HG03103 (cell line): ENCODE measurements around the gene POLE.
"Not testable (repeated sequence)": the region's sequence is repeated elsewhere in the genome, so short reads cannot be mapped to it uniquely, and the experiment has no call there.

Experiments used
- ATAC-seq: cut with Tn5 transposase; IDR thresholded peaks from one replicate; pipeline ENCODE4 v1.9.1; 2021; ENCODE audit warnings: low read depth; ENCODE audit not compliant: unreplicated experiment

The POLE gene

GRCh38 chr12:132719141-132719953, 32.2 kb upstream of the POLE start:
- ATAC-seq: no peak

DNA sequence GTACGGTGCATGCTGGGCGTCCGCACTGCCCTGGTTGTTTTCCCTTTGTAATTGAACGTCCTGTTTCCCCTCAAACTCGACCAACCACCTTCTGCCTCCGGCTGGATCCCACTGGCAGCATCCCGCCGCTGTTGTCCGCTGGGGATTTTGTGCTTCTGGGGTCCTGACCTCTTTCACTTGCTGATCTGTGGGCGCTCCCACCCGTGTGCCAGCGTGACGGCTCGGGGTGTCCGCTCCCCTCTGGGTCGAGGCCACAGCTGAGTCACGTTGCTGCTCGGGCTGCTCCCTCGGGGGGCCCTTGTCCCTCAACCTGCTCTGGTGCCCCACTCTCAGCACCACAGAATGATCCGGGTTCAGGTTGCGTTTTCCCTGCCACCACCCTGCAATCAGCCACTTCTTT, 31.5 kb upstream of the POLE start:
- no peak for ATAC-seq

DNA sequence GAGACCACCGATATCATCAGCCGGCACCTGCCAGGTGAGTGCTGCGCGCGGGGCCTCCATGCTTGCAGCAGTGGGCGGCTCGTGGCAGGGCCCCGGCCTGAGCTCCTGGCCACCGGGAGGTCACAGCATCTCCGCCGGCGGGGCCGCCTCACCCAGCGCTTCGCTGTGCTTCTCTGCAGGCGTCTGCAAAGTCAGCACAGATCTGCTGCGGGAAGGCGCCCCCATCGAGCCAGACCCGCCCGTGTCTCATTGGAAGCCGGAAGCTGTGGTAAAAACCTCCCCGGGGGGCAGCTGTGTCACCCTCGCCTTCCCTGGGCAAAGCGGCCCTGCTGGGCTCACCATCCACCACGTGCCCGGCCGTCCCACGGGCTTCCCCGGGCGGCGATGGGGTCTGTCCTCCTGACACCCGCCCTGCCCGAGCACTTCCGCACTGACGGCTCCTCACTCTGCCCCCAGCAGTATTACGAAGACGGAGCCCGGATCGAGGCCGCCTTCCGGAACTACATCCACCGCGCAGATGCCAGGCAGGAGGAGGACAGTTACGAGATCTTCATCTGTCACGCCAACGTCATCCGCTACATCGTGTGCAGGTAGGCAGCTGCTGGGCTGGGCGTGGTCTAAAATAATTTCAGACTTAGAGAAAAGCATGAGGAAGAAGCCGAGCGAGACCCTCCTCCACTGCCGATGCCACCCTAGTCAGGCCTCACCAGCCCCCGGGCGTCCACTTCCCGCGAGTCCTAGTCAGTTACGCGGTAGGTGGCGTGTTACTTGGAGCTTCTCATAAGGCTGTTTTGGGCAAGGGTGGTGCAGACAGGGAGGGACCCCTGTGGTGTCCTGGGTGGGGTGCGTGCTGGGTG, 30.6 kb upstream of the POLE start:
- ATAC-seq: no peak

DNA sequence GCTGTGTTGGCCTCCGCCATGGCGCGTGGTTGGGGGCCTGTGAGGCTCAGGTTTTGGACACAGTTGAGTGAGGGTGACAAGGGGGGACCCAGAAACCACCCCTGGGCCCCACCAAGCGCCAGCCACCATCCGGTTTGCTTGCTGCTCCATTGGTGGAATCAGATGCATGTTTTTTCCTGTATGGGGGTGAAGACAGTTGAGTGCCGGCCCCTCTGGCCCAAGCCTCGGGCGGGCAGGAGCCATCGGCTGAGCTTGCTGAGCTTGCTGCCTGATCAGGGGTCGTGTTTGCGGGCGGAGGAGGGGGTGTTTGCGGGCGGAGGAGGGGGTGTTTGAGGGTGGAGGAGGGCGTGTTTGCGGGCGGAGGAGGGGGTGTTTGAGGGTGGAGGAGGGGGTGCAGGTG, 29.9 kb upstream of the POLE start:
- no peak for ATAC-seq

- no peak for ATAC-seq
These were observed 29.2 kb upstream of the POLE start for GRCh38 chr12:132716356-132716755.

- no peak for ATAC-seq
These were observed 28.7 kb upstream of the POLE start for GRCh38 chr12:132715874-132716273.

- no peak for ATAC-seq
These were observed 26.0 kb upstream of the POLE start for GRCh38 chr12:132713123-132713522.

DNA sequence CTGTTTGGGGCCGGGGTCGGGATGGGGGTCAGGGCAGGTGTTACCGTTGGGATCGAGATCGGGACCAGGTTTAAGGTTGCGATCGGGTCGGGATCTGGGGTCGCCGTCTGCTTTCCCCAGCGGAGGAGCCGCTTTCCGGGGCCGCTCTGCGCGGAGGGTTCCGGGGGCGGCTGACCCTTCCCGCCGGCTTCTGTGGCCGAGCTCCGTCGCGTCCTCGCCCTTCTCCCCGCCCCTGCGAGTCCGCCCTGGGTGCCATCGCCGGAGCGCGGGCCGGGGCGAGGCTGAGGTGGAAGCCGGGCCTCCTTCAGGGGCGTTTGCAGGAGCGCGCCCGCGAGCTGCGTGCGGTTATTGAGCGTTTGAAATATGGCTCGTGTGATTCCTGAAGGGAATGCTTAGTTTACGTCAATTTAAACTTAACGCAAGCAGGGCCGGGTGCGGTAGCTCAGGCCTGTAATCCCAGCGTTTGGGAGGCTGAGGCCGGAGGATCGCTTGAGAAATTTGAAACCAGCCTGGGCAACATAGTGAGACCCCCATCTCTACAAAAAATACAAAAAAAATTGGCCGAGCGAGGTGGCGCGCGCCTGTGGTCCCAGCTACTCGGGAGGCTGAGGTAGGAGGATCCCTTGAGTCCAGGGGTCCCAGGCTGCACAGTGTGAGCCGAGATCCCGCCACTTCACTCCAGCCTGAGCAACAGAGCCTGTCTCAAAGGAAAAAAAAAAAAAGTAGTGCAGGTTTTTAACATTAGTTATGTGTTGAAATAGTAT, 24.1 kb upstream of the POLE start:
- peak; percentile 4 for ATAC-seq

DNA sequence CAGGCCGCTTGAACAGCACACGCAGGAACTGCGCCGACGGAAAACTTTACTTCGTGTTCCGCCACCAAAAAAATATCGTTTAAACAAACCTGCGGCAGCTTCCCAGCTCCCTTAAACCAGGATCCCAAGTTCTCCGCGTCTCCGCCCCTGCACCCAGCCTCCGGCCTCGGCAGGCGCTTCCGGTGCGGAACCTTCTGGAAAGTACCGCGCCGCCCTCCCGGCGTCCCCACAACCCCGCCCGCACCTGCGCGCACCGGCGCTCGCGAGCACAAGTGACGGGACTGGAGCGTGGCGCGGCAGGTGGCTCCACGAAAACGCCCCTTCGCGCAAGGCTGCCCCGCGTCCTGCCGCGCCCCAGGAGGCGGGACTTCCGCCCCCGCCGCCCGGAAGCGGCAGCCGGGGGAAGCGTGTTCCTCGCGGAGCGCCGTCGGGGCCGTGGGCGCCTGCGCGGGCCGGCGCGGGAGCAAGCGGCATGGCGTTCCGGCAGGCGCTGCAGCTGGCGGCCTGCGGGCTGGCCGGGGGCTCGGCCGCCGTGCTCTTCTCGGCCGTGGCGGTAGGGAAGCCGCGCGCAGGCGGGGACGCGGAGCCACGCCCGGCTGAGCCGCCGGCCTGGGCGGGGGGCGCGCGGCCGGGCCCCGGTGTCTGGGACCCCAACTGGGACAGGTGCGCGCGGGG, 23.4 kb upstream of the POLE start, which contains the start of gene PGAM5:
TSS of gene PGAM5 (plus strand) at position 438 of the 675 bp plus-strand sequence. CDS start at position 473, 35 bp downstream.
- ATAC-seq: peak; percentile 89

DNA sequence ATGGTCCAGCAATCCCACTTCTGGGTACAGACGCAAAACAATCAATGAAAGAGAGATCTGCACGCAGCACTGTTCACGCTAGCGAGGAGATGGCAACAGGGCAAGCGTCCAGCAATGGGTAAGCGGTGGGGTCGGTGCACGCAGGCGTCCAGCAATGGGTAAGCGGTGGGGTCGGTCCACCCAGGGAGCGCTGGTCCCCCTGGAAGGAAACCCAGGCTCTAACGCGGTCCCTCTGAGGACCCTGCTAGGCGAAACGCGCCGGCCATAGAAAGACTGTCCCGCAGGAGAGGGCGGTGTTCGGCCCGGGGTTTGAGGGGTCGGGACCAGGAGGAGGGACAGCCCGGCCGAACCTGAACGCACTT, 22.9 kb upstream of the POLE start:
- peak; percentile 19 for ATAC-seq

- no peak for ATAC-seq
These were observed 21.0 kb upstream of the POLE start for GRCh38 chr12:132708150-132708549.

DNA sequence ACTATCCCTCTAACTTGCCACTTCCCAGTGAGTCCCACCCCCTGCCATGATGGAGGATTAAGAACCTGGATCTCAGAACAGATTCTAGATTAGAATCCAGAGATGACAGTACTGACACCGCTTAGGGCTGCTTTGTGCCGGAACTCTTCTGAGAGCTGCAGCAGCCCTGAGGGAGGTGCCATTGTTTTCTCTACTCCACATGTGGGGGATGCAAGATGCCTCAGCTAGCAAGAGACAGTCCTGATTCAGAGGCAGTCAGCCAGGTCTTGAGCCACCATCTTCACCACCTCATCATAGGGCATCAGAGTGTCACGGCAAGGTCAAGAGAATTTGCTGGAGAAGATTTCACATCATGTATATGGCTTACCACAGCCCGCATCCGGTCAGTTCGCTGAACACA, 20.1 kb upstream of the POLE start:
- ATAC-seq: no peak

DNA sequence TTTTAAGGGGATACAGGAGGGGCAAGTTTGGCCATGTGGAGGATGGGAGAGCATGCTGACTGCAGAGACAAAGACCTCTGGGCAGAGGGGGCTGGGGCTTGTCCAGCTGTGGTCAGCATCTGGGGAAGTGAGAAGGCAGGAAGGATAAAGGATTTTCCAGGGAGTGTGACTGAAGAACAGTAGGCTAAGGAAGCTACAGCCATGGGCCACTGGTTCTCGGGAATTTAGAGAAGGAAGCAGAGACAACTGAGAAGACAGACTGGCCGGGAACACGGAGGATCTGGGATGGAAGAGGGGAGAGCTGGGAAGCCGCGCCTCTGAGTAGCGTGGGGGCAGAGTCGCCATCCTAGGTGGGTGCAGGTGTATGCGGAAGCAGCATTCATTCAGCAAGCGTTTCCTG, 16.5 kb upstream of the POLE start:
- ATAC-seq: no peak

DNA sequence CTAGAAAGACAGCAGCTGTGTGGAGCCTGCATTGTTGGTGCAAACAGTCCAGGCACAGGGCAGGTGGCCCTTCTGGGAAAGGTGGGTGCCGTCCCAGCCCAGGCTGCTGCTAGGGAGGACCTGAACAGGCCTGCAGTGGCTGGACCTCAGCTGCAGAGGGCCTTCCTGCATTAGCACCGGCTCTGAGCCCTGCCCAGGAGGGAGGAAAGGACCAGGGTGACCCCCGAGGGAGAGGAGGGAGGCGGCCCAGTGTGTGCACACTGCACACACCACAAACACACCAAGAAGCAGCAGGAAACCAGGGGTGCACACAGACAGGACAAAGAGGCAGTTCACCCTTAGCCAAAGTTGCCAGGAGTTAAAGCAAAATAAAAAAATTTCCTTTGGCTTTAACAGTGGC, 15.5 kb upstream of the POLE start:
- ATAC-seq: no peak

- no peak for ATAC-seq
These were observed 13.2 kb upstream of the POLE start for GRCh38 chr12:132700212-132700822.

DNA sequence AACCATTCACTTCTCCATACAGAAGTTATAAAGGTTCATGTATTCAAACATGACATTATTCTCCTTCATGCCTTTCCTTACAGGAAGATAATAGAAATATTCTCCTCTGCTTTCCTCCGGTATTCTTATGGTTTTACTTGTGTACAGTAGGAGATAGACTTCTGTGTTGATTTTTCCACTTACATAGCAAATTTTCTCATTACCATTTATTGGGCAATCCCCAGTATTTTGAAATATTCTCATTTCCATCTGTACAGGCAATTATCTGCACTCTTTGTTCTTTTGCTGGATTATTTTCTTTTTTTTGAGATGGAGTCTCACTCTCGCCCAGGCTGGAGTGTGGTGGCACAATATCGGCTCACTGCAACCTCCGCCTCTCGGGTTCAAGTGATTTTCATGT, 11.2 kb upstream of the POLE start:
- no peak for ATAC-seq

- ATAC-seq: no peak
These were observed 8.3 kb upstream of the POLE start for GRCh38 chr12:132695431-132695830.

DNA sequence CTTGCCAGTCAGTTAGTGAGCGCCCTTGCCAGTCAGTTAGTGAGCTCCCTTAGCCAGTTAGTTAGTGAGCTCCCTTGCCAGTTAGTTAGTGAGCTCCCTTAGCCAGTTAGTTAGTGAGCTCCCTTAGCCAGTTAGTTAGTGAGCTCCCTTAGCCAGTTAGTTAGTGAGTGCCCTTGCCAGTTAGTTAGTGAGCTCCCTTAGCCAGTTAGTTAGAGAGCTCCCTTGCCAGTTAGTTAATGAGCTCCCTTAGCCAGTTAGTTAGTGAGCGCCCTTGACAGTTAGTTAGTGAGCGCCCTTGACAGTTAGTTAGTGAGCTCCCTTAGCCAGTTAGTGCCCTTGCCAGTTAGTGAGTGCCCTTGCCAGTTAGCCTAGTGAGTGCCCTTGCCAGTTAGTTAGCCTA, 7.7 kb upstream of the POLE start:
- ATAC-seq: not testable (repeated sequence)

GRCh38 chr12:132692030-132692429, 4.9 kb upstream of the POLE start:
- not testable (repeated sequence) for ATAC-seq

- ATAC-seq: no peak
These were observed 3.0 kb upstream of the POLE start for GRCh38 chr12:132690112-132690511.
